ENCODE data around the gene PAX7. TPM values are rescaled to one million over a fixed set of nuclear protein-coding genes. Genes with fewer than 3 reads are reported as not detected.
A peak's percentile ranks its signal among the peaks of the same experiment; 100 is the strongest.

PAX7 gene
- total and polyA plus RNA-seq, 9 of the 15 experiments (the other 6 are each of a cell fraction or from before 2014, with no cell fraction given): not detected

- intact Hi-C loops (cut with micrococcal nuclease) (no loop called here), in situ Hi-C loops (cut with MboI) (no loop called here)
- H3K4me1 ChIP-seq (replicated peaks in 1 of 2; ENCODE audit: control insufficient read depth in 2 of 2, insufficient read depth in 2 of 2, low read length in 2 of 2): 0 out of 5 replicates have a peak, but pooled peaks cover 0 to 3% of the 10 kb centered on the region in 2 experiments
- WGBS (ENCODE audit: insufficient coverage, low coverage, missing lambda C conversion rate): 0% methylated on average over 1 of the region's 1 CpG
- H3K4me3 ChIP-seq: no peak overlapping the region
- no peak for DNase-seq (ENCODE audit: extremely low read depth in 1 of 4, low spot score in 3 of 4)
- H2AFZ ChIP-seq (ENCODE audit: low read depth, low read length): no peak overlapping the region
- H3K9me3 ChIP-seq (replicated peaks; ENCODE audit: control insufficient read depth, insufficient read depth, low read depth, low read length): no peaks in the 10 kb centered on the region
- no peak for FAIRE-seq
- H3K9ac ChIP-seq (ENCODE audit: insufficient read depth in 1 of 2, low read depth in 2 of 2, low read length in 2 of 2): no peak overlapping the region
- H3K36me3 ChIP-seq (ENCODE audit: control insufficient read depth, insufficient read depth, low read length): no peaks in the 10 kb centered on the region
- no peak overlapping the region for H3K4me2 ChIP-seq (ENCODE audit: insufficient read depth, low read length)
- H4K20me1 ChIP-seq (replicated peaks; ENCODE audit: control insufficient read depth, insufficient read depth, low read length): 0 out of 2 replicates have a peak, but pooled peaks cover 3% of the 10 kb centered on the region
- TF ChIP-seq, protein P1, sequence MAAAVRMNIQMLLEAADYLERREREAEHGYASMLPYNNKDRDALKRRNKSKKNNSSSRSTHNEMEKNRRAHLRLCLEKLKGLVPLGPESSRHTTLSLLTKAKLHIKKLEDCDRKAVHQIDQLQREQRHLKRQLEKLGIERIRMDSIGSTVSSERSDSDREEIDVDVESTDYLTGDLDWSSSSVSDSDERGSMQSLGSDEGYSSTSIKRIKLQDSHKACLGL (CRISPR knock-in tag; IDR thresholded peaks at IDR 0.05; ENCODE audit: borderline replicate concordance, poor library complexity, severe bottlenecking): no peak
- TF ChIP-seq KDM1A (IDR thresholded peaks at IDR 0.05): peak in 1 of 2 experiments; percentile 65; a peak in 1 of 4 replicates
- CTCF ChIA-PET (ENCODE audit: low intra/inter-chr PET ratio): no interaction called here
- POLR2A ChIA-PET: no interaction called here
- H3K9me1 ChIP-seq (ENCODE audit: control insufficient read depth, insufficient read depth, low read length): no peaks in the 10 kb centered on the region
- H3K79me2 ChIP-seq (ENCODE audit: control insufficient read depth, insufficient read depth, low read length): no peaks in the 10 kb centered on the region
- H3K27me3 ChIP-seq (ENCODE audit: control insufficient read depth in 2 of 2, insufficient read depth in 2 of 2, low read length in 2 of 2): peaks cover 33 to 53% of the 10 kb centered on the region in 2 experiments; a peak in 4 of 5 replicates
- no peak overlapping the region for H3K27ac ChIP-seq (ENCODE audit: extremely low read depth, low read depth, low read length)
- no peak for ATAC-seq
- BruUV-seq (replicated peaks): no TSS peak
Observed at GRCh38 chr1:18658831-18659230, 28.2 kb downstream of the PAX7 start.

GRCh38 chr1:18661404-18662285, 31.0 kb downstream of the PAX7 start:
- H2AFZ ChIP-seq (ENCODE audit: low read depth, low read length): no peak overlapping the region
- CTCF ChIA-PET (ENCODE audit: low intra/inter-chr PET ratio): no interaction called here
- intact Hi-C loops (cut with micrococcal nuclease) (no loop called here), in situ Hi-C loops (cut with MboI) (no loop called here)
- WGBS (ENCODE audit: insufficient coverage, low coverage, missing lambda C conversion rate): 1% methylated on average over 17 of the region's 17 CpGs
- peaks cover 14% of the 10 kb centered on the region for H4K20me1 ChIP-seq (replicated peaks; ENCODE audit: control insufficient read depth, insufficient read depth, low read length)
- FAIRE-seq (no peak), DNase-seq (ENCODE audit: extremely low read depth in 1 of 4, low spot score in 3 of 4) (no peak), ATAC-seq (no peak)
- H3K9me3 ChIP-seq (replicated peaks; ENCODE audit: control insufficient read depth, insufficient read depth, low read depth, low read length): no peaks in the 10 kb centered on the region
- H3K27ac ChIP-seq (ENCODE audit: extremely low read depth, low read depth, low read length): no peak overlapping the region
- no peak overlapping the region for H3K4me2 ChIP-seq (ENCODE audit: insufficient read depth, low read length)
- no peaks in the 10 kb centered on the region for H3K4me1 ChIP-seq (replicated peaks in 1 of 2; ENCODE audit: control insufficient read depth in 2 of 2, insufficient read depth in 2 of 2, low read length in 2 of 2)
- H3K36me3 ChIP-seq (ENCODE audit: control insufficient read depth, insufficient read depth, low read length): no peaks in the 10 kb centered on the region
- H3K4me3 ChIP-seq: no peak overlapping the region
- H3K27me3 ChIP-seq (ENCODE audit: control insufficient read depth in 2 of 2, insufficient read depth in 2 of 2, low read length in 2 of 2): peaks cover 16 to 42% of the 10 kb centered on the region in 2 experiments; a peak in 4 of 5 replicates
- BruUV-seq (replicated peaks): no TSS peak
- no peaks in the 10 kb centered on the region for H3K79me2 ChIP-seq (ENCODE audit: control insufficient read depth, insufficient read depth, low read length)
- POLR2A ChIA-PET: interaction anchor here (0.5 to 1.5 kb wide), 4 partner anchors 24 to 1972 kb away, joined by 3 to 4 read pairs (median 3); no protein-coding TSS in a partner anchor
- H3K9me1 ChIP-seq (ENCODE audit: control insufficient read depth, insufficient read depth, low read length): no peaks in the 10 kb centered on the region
- H3K9ac ChIP-seq (ENCODE audit: insufficient read depth in 1 of 2, low read depth in 2 of 2, low read length in 2 of 2): no peak overlapping the region
- TF ChIP-seq MTA2 (IDR thresholded peaks at IDR 0.05; ENCODE audit: low read depth) (no peak), ESRRA (IDR thresholded peaks at IDR 0.05; ENCODE audit: borderline replicate concordance, low read depth) (peak; percentile 83), ATF4 (CRISPR knock-in tag; IDR thresholded peaks at IDR 0.05) (no peak), ZKSCAN1 (IDR thresholded peaks at IDR 0.05; ENCODE audit: low read depth, low read length) (peak; percentile 66; the same call in 1 of the 2 replicates), NFE2 (IDR thresholded peaks at IDR 0.05; ENCODE audit: low read depth) (no peak), RBM15 (IDR thresholded peaks at IDR 0.05; ENCODE audit: insufficient read depth, low read length) (no peak), ZNF699 (CRISPR knock-in tag; IDR thresholded peaks at IDR 0.05; ENCODE audit: insufficient replicate concordance) (no peak)
- TF ChIP-seq, protein P2, sequence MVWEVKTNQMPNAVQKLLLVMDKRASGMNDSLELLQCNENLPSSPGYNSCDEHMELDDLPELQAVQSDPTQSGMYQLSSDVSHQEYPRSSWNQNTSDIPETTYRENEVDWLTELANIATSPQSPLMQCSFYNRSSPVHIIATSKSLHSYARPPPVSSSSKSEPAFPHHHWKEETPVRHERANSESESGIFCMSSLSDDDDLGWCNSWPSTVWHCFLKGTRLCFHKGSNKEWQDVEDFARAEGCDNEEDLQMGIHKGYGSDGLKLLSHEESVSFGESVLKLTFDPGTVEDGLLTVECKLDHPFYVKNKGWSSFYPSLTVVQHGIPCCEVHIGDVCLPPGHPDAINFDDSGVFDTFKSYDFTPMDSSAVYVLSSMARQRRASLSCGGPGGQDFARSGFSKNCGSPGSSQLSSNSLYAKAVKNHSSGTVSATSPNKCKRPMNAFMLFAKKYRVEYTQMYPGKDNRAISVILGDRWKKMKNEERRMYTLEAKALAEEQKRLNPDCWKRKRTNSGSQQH (CRISPR knock-in tag; IDR thresholded peaks at IDR 0.05): no peak
